ENCODE measurements around the gene NELL2. TPM values are rescaled to one million over a fixed set of nuclear protein-coding genes. Genes with fewer than 3 reads are reported as not detected.

The NELL2 gene
- total RNA-seq, 6 donors from 2014 or later = 1.1 to 19.3 (median 4.2) TPM

GRCh38 chr12:44858226-44858855 lies 17.8 kb downstream of the NELL2 start:
- Histone ChIP-seq H3K27me3 (no peaks in the 10 kb centered on the region), H3K36me3 (no peaks in the 10 kb centered on the region), H3K4me3 (no peak overlapping the region), H3K27ac (no peak overlapping the region), H3K4me1 (no peaks in the 10 kb centered on the region), H3K9me3 (peaks cover 0 to 5% (median 0%) of the 10 kb centered on the region in 4 donors)
- ATAC-seq (ENCODE audit: low FRiP score in 2 of 2) (no peak), DNase-seq (no peak)
- TF ChIP-seq POLR2A (IDR thresholded peaks at IDR 0.05) (no peak), POLR2AphosphoS5 (IDR thresholded peaks at IDR 0.05) (no peak), EP300 (IDR thresholded peaks at IDR 0.05) (no peak), CTCF (IDR thresholded peaks at IDR 0.05) (no peak)
- 88 to 92% methylated on average over 4 of the region's 4 CpGs for WGBS, 2 donors

- Histone ChIP-seq H3K4me1 (no peaks in the 10 kb centered on the region), H3K27me3 (no peaks in the 10 kb centered on the region), H3K9me3 (no peaks in the 10 kb centered on the region), H3K4me3 (no peak overlapping the region), H3K36me3 (no peaks in the 10 kb centered on the region), H3K27ac (no peak overlapping the region)
- WGBS, 2 donors = 37 to 40% methylated on average over 2 of the region's 2 CpGs
- TF ChIP-seq POLR2AphosphoS5 (IDR thresholded peaks at IDR 0.05) = no peak
- no peak for TF ChIP-seq CTCF (IDR thresholded peaks at IDR 0.05)
- TF ChIP-seq EP300 (IDR thresholded peaks at IDR 0.05) = no peak
- TF ChIP-seq POLR2A (IDR thresholded peaks at IDR 0.05) = no peak
- no peak for ATAC-seq (ENCODE audit: low FRiP score in 2 of 2)
- no peak for DNase-seq
Measured at GRCh38 chr12:44852483-44852882, 23.6 kb downstream of the NELL2 start.

- Histone ChIP-seq H3K4me1 (no peaks in the 10 kb centered on the region), H3K27ac (no peak overlapping the region), H3K9me3 (no peaks in the 10 kb centered on the region), H3K4me3 (no peak overlapping the region), H3K27me3 (no peaks in the 10 kb centered on the region), H3K36me3 (no peaks in the 10 kb centered on the region)
- DNase-seq = no peak
- ATAC-seq (ENCODE audit: low FRiP score in 2 of 2) = no peak
- TF ChIP-seq CTCF (IDR thresholded peaks at IDR 0.05) = no peak
- TF ChIP-seq EP300 (IDR thresholded peaks at IDR 0.05) = no peak
- TF ChIP-seq POLR2AphosphoS5 (IDR thresholded peaks at IDR 0.05) = no peak
- TF ChIP-seq POLR2A (IDR thresholded peaks at IDR 0.05) = no peak
- 95 to 97% methylated on average over 3 of the region's 3 CpGs for WGBS, 2 donors
Measured at GRCh38 chr12:44851586-44851985, 24.5 kb downstream of the NELL2 start.

- ATAC-seq (ENCODE audit: low FRiP score in 2 of 2) = no peak
- no peak for DNase-seq
- Histone ChIP-seq H3K9me3 (no peaks in the 10 kb centered on the region), H3K27ac (peak overlapping the region in 1 of 4 donors; percentile 16), H3K36me3 (no peaks in the 10 kb centered on the region), H3K27me3 (no peaks in the 10 kb centered on the region), H3K4me3 (no peak overlapping the region), H3K4me1 (no peaks in the 10 kb centered on the region)
- 47 to 81% methylated on average over 2 of the region's 2 CpGs for WGBS, 2 donors
- TF ChIP-seq EP300 (IDR thresholded peaks at IDR 0.05) = no peak
- TF ChIP-seq POLR2AphosphoS5 (IDR thresholded peaks at IDR 0.05) = no peak
- no peak for TF ChIP-seq POLR2A (IDR thresholded peaks at IDR 0.05)
- TF ChIP-seq CTCF (IDR thresholded peaks at IDR 0.05) = no peak
Measured at GRCh38 chr12:44848703-44849085, 27.4 kb downstream of the NELL2 start.

Data from upper lobe of left lung (tissue), 6 donors.